Measurements from ENCODE around the gene MRPS5. TPM values are rescaled to one million over a fixed set of nuclear protein-coding genes. Genes with fewer than 3 reads are reported as not detected.

MRPS5 gene
- total and polyA plus RNA-seq, 2 donors (not counting 1 experiment from before 2014, with no cell fraction given), result 46.3 to 48.0 TPM

DNA sequence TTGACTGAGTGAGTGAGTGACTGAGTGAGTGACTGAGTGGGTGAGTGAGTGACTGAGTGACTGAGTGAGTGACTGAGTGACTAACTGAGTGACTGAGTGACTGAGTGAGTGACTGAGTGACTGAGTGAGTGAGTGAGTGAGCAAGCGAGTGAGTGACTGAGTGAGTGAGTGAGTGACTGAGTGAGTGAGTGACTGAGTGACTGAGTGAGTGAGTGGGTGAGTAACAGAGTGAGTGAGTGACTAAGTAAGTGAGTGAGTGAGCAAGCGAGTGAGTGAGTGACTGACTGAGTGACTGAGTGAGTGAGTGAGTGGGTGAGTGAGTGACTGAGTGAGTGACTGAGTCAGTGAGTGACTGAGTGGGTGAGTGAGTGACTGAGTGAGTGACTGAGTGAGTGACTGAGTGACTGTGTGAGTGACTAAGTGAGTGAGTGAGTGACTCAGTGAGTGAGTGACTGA is 84.2 kb downstream of the MRPS5 start:
- POLR2A ChIA-PET, result no interaction called here
- no peak for TF ChIP-seq EZH2 (IDR thresholded peaks at IDR 0.05; ENCODE audit: borderline replicate concordance, insufficient read depth, low read depth, low read length, poor library complexity, severe bottlenecking)
- TF ChIP-seq, protein P1, sequence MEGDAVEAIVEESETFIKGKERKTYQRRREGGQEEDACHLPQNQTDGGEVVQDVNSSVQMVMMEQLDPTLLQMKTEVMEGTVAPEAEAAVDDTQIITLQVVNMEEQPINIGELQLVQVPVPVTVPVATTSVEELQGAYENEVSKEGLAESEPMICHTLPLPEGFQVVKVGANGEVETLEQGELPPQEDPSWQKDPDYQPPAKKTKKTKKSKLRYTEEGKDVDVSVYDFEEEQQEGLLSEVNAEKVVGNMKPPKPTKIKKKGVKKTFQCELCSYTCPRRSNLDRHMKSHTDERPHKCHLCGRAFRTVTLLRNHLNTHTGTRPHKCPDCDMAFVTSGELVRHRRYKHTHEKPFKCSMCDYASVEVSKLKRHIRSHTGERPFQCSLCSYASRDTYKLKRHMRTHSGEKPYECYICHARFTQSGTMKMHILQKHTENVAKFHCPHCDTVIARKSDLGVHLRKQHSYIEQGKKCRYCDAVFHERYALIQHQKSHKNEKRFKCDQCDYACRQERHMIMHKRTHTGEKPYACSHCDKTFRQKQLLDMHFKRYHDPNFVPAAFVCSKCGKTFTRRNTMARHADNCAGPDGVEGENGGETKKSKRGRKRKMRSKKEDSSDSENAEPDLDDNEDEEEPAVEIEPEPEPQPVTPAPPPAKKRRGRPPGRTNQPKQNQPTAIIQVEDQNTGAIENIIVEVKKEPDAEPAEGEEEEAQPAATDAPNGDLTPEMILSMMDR (IDR thresholded peaks at IDR 0.05), result no peak
- peaks cover 22% of the 10 kb centered on the region for H3K9me3 Mint-ChIP-seq (ENCODE audit: insufficient read depth)
- ATAC-seq (ENCODE audit: low read depth), result no peak
- WGBS (ENCODE audit: insufficient coverage), result 96% methylated on average over 2 of the region's 2 CpGs
- intact Hi-C loops (cut with micrococcal nuclease), result no loop called here
- no peaks in the 10 kb centered on the region for H3K9me3 ChIP-seq (ENCODE audit: control extremely low read depth in 1 of 3, control insufficient read depth in 2 of 3, insufficient read depth in 1 of 3, low read length in 2 of 3)
- peaks cover 12% of the 10 kb centered on the region for H3K27me3 Mint-ChIP-seq
- H3K4me3 ChIP-seq (ENCODE audit: control extremely low read depth in 1 of 5, extremely low read depth in 1 of 5, insufficient read depth in 1 of 5, low read depth in 2 of 5, low read length in 4 of 5), result no peak overlapping the region
- no peak overlapping the region for H3K27ac Mint-ChIP-seq
- H3K36me3 ChIP-seq (replicated peaks in 1 of 2; ENCODE audit: control extremely low read depth in 1 of 2, control insufficient read depth in 1 of 2, extremely low read depth in 1 of 2, insufficient read depth in 2 of 2, low read length in 1 of 2), result no peaks in the 10 kb centered on the region
- no peaks in the 10 kb centered on the region for H3K4me1 Mint-ChIP-seq
- no peak overlapping the region for H3K4me3 Mint-ChIP-seq
- H3K79me2 ChIP-seq (ENCODE audit: control insufficient read depth, insufficient read depth, low read length), result no peaks in the 10 kb centered on the region
- no peak overlapping the region for H3K9ac ChIP-seq (ENCODE audit: low read length)
- no peak for DNase-seq
- no peak overlapping the region for H3K4me2 ChIP-seq (replicated peaks; ENCODE audit: low read depth, low read length, poor library complexity, severe bottlenecking)
- H4K20me1 ChIP-seq (ENCODE audit: control insufficient read depth, insufficient read depth, low read length, poor library complexity, severe bottlenecking), result no peaks in the 10 kb centered on the region
- no peaks in the 10 kb centered on the region for H3K4me1 ChIP-seq (ENCODE audit: control insufficient read depth in 2 of 2, insufficient read depth in 2 of 2, low read length in 2 of 2)
- H3K27ac ChIP-seq (ENCODE audit: low read length in 2 of 2), result no peak overlapping the region
- H2AFZ ChIP-seq (ENCODE audit: insufficient read depth, low read depth, low read length, poor library complexity, severe bottlenecking), result no peak overlapping the region
- CTCF ChIA-PET, result no interaction called here
- H3K27me3 ChIP-seq (replicated peaks in 1 of 4; ENCODE audit: control extremely low read depth in 1 of 4, control insufficient read depth in 3 of 4, insufficient read depth in 4 of 4, low read length in 3 of 4), result peaks cover 0 to 2% (median 0%) of the 10 kb centered on the region in 4 experiments

DNA sequence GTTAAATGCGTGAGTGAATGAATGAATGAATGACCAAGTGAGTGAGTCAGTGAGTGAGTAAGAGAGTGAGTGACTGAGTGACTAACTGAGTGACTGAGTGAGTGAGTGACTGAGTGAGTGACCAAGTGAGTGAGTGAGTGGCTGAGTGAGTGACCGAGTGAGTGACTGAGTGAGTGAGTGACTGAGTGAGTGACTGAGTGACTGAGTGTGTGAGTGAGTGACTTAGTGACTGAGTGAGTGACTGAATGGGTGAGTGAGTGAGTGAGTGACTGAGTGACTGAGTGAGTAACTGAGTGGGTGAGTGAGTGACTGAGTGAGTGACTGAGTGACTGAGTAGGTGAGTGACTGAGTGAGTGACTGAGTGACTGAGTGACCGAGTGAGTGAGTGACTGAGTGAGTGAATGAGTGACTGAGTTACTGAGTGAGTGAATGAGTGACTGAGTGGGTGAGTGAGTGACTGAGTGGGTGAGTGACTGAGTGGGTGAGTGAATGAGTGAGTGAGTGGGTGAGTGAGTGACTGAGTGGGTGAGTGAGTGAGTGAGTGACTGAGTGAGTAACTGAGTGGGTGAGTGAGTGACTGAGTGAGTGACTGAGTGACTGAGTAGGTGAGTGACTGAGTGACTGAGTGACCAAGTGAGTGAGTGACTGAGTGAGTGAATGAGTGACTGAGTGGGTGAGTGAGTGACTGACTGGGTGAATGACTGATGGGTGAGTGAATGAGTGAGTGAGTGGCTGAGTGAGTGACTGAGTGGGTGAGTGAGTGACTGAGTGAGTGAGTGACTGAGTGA is 84.8 kb downstream of the MRPS5 start:
- no peaks in the 10 kb centered on the region for H3K9me3 ChIP-seq (ENCODE audit: control extremely low read depth in 1 of 3, control insufficient read depth in 2 of 3, insufficient read depth in 1 of 3, low read length in 2 of 3)
- H3K4me3 Mint-ChIP-seq, result no peak overlapping the region
- no peak overlapping the region for H2AFZ ChIP-seq (ENCODE audit: insufficient read depth, low read depth, low read length, poor library complexity, severe bottlenecking)
- peaks cover 22% of the 10 kb centered on the region for H3K9me3 Mint-ChIP-seq (ENCODE audit: insufficient read depth)
- H3K4me3 ChIP-seq (ENCODE audit: control extremely low read depth in 1 of 5, extremely low read depth in 1 of 5, insufficient read depth in 1 of 5, low read depth in 2 of 5, low read length in 4 of 5), result no peak overlapping the region
- CTCF ChIA-PET, result no interaction called here
- H4K20me1 ChIP-seq (ENCODE audit: control insufficient read depth, insufficient read depth, low read length, poor library complexity, severe bottlenecking), result no peaks in the 10 kb centered on the region
- POLR2A ChIA-PET, result no interaction called here
- H3K27ac Mint-ChIP-seq, result no peak overlapping the region
- no peak overlapping the region for H3K9ac ChIP-seq (ENCODE audit: low read length)
- H3K27ac ChIP-seq (ENCODE audit: low read length in 2 of 2), result no peak overlapping the region
- peaks cover 11% of the 10 kb centered on the region for H3K27me3 Mint-ChIP-seq
- H3K4me1 ChIP-seq (ENCODE audit: control insufficient read depth in 2 of 2, insufficient read depth in 2 of 2, low read length in 2 of 2), result no peaks in the 10 kb centered on the region
- no peaks in the 10 kb centered on the region for H3K4me1 Mint-ChIP-seq
- no peaks in the 10 kb centered on the region for H3K79me2 ChIP-seq (ENCODE audit: control insufficient read depth, insufficient read depth, low read length)
- ATAC-seq (ENCODE audit: low read depth) (no peak), DNase-seq (no peak)
- TF ChIP-seq, protein P1 (IDR thresholded peaks at IDR 0.05), result no peak
- TF ChIP-seq EZH2 (IDR thresholded peaks at IDR 0.05; ENCODE audit: borderline replicate concordance, insufficient read depth, low read depth, low read length, poor library complexity, severe bottlenecking), result no peak
- no peaks in the 10 kb centered on the region for H3K36me3 ChIP-seq (replicated peaks in 1 of 2; ENCODE audit: control extremely low read depth in 1 of 2, control insufficient read depth in 1 of 2, extremely low read depth in 1 of 2, insufficient read depth in 2 of 2, low read length in 1 of 2)
- no peak overlapping the region for H3K4me2 ChIP-seq (replicated peaks; ENCODE audit: low read depth, low read length, poor library complexity, severe bottlenecking)
- WGBS (ENCODE audit: insufficient coverage), result 94% methylated on average over 3 of the region's 3 CpGs
- intact Hi-C loops (cut with micrococcal nuclease), result no loop called here
- peaks cover 0 to 6% (median 0%) of the 10 kb centered on the region in 4 experiments for H3K27me3 ChIP-seq (replicated peaks in 1 of 4; ENCODE audit: control extremely low read depth in 1 of 4, control insufficient read depth in 3 of 4, insufficient read depth in 4 of 4, low read length in 3 of 4)

Measured in B cell (primary cell).